Inflammatory macrophage treated with lipopolysaccharide for 1 hour (primary cell): Measurements from ENCODE around the gene KCNH2.
"Not testable (repeated sequence)": the region's sequence is repeated elsewhere in the genome, so short reads cannot be mapped to it uniquely, and the experiment has no call there.

ENCODE experiments used
- DNase-seq, 2 donors: peaks; one replicate each; pipeline ENCODE4 v3.0.0-alpha.2; 2020 to 2022

KCNH2 gene

GRCh38 chr7:150931199-150931869 is 46.8 kb downstream of the KCNH2 start:
- no peak for DNase-seq

- no peak for DNase-seq
Measured at GRCh38 chr7:150928541-150928940, 49.6 kb downstream of the KCNH2 start.

- peak in 1 of 2 donors; percentile 17 for DNase-seq
Measured at GRCh38 chr7:150927956-150928344, 50.2 kb downstream of the KCNH2 start.

GRCh38 chr7:150927157-150927955 is 50.8 kb downstream of the KCNH2 start:
- DNase-seq: no peak

GRCh38 chr7:150926066-150926465 is 52.1 kb downstream of the KCNH2 start:
- no peak for DNase-seq

- DNase-seq: no peak
Measured at GRCh38 chr7:150924369-150924781, 53.7 kb downstream of the KCNH2 start.

GRCh38 chr7:150923802-150924201 is 54.3 kb downstream of the KCNH2 start:
- DNase-seq: no peak

GRCh38 chr7:150923196-150923595 is 54.9 kb downstream of the KCNH2 start:
- no peak for DNase-seq

GRCh38 chr7:150919160-150919559 is 59.0 kb downstream of the KCNH2 start:
- DNase-seq: no peak

- no peak for DNase-seq
Measured at GRCh38 chr7:150918378-150918777, 59.7 kb downstream of the KCNH2 start.

GRCh38 chr7:150917969-150918368 is 60.2 kb downstream of the KCNH2 start:
- DNase-seq: no peak

GRCh38 chr7:150916670-150917069 is 61.5 kb downstream of the KCNH2 start:
- DNase-seq: no peak

GRCh38 chr7:150914966-150915365 is 63.2 kb downstream of the KCNH2 start:
- DNase-seq: no peak

GRCh38 chr7:150914196-150914595 is 63.9 kb downstream of the KCNH2 start:
- no peak for DNase-seq

- no peak for DNase-seq
Measured at GRCh38 chr7:150912427-150912826, 65.7 kb downstream of the KCNH2 start.

GRCh38 chr7:150911590-150912267 is 66.4 kb downstream of the KCNH2 start:
- DNase-seq: no peak

- no peak for DNase-seq
Measured at GRCh38 chr7:150910996-150911422, 67.1 kb downstream of the KCNH2 start.

- DNase-seq: not testable (repeated sequence)
Measured at GRCh38 chr7:150910305-150910995, 67.7 kb downstream of the KCNH2 start.

GRCh38 chr7:150909200-150909995 is 68.7 kb downstream of the KCNH2 start:
- DNase-seq: no peak

- DNase-seq: no peak
Measured at GRCh38 chr7:150908173-150908572, 69.9 kb downstream of the KCNH2 start.

- peak; percentile 16 to 27 for DNase-seq
Measured at GRCh38 chr7:150904011-150904909, 73.9 kb downstream of the KCNH2 start.
